Measurements from ENCODE around the gene ZNHIT6.

ZNHIT6 gene

GRCh38 chr1:85621430-85621829 is 86.8 kb downstream of the ZNHIT6 start:
- DNase-seq, result no peak
- TF ChIP-seq POLR2A (IDR thresholded peaks at IDR 0.05; ENCODE audit: low read length) (no peak), GATA1 (IDR thresholded peaks at IDR 0.05; ENCODE audit: low read depth, low read length) (no peak)

GRCh38 chr1:85617633-85618100 is 90.6 kb downstream of the ZNHIT6 start:
- no peak for DNase-seq
- TF ChIP-seq POLR2A (IDR thresholded peaks at IDR 0.05; ENCODE audit: low read length) (no peak), GATA1 (IDR thresholded peaks at IDR 0.05; ENCODE audit: low read depth, low read length) (no peak)

- no peak for TF ChIP-seq GATA1 (IDR thresholded peaks at IDR 0.05; ENCODE audit: low read depth, low read length)
- DNase-seq, result no peak
Measured at GRCh38 chr1:85616736-85617135, 91.5 kb downstream of the ZNHIT6 start.

GRCh38 chr1:85616364-85616705 is 91.9 kb downstream of the ZNHIT6 start:
- no peak for DNase-seq
- no peak for TF ChIP-seq GATA1 (IDR thresholded peaks at IDR 0.05; ENCODE audit: low read depth, low read length)
- TF ChIP-seq POLR2A (IDR thresholded peaks at IDR 0.05; ENCODE audit: low read length), result no peak

DNA sequence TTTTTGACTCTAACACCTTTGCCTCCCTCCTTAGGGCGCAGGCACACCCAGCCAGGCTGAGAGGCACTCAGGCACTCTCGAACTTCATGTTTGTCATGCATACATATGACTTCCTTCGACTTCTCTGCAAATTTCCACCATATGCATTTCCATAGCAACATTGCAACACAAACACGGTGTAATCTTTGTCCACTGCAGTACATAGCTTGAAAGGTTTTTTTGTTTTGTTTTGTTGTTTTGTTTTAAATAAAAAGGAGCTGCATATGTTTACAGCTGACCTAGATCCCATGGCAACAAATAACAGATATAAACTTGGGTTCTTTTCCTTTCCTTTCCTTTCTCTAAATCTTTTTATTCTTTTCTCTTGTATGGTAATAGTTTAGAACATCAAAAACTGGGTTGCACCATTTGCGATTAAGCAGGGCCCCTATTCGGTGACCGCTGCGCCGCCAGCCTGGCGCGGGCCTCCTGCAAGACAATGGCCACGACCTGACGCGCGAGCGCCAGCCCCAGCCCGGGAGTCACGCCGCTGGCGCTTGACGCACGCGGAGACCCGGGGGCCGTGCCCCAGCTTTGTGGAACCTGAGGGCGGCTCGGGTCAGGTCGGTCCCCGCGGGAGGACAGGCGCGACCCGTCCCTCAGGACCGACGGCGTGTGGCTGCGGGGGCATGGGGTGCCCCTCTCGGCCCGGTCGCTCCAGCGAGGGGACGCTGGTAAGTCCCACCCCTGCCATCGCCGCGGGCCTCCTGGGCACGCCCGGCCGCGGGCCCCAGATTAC is 92.5 kb downstream of the ZNHIT6 start:
- peak in 1 of 2 experiments; percentile 7 for DNase-seq

DNA sequence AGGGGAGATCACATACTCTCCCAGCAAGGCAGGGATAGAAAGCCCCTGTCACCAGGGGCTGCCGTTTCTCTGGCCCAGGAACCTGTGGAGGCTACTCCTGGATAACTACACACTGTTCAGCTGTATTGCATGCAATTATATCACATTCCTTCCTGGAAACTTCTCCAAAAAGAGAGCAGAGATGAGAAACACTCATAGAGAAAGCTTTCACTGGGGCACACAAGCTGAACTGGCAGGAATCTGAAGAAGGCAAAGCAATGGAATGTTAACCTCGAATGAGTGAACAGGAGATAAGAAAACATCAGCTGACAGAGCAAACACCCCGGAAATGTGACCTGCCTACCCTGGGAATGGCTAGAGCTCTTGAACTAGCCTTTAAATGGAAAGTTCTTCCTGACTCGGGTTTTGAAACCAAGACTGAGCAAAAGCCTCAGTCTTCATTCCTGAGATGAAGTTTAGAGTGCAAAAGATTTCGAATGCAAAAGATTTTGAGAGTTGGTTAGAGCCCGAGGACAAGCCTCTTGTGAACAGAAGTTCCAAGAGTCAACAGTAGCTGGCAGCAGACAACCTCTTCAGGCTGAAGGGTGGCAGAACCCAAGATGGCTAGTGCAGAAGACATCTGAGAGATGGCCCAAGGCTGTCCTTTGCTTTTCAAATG is 95.4 kb downstream of the ZNHIT6 start:
- TF ChIP-seq GATA1 (IDR thresholded peaks at IDR 0.05; ENCODE audit: low read depth, low read length) (no peak), POLR2A (IDR thresholded peaks at IDR 0.05; ENCODE audit: low read length) (no peak)
- DNase-seq, result peak; percentile 6 to 24

More for the DNA sequence above, 92.5 kb downstream of the ZNHIT6 start:
- TF ChIP-seq GATA1 (IDR thresholded peaks at IDR 0.05; ENCODE audit: low read depth, low read length) (no peak), POLR2A (IDR thresholded peaks at IDR 0.05; ENCODE audit: low read length) (no peak)

DNA sequence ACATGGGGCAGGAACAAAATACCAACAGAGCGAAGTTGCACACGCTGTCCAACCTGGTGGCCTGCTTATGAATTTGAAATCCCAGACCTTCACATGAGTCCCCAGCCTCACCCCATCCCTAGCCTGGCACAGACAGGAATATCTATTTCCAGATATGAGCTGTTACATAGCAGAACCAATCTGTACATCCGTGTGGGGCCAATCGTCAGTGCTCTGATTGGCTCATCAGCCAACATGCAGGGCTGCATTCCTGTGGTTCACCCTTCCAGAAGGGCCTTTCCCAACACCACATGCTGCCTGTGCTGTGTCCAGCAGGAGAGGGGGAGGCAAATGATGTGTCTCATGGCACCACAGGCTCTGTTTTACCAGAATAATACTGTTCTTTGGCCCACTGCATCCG is 96.4 kb downstream of the ZNHIT6 start:
- DNase-seq, result no peak
- TF ChIP-seq GATA1 (IDR thresholded peaks at IDR 0.05; ENCODE audit: low read depth, low read length) (no peak), POLR2A (IDR thresholded peaks at IDR 0.05; ENCODE audit: low read length) (no peak)

GRCh38 chr1:85611425-85611824 is 96.8 kb downstream of the ZNHIT6 start:
- no peak for DNase-seq
- no peak for TF ChIP-seq POLR2A (IDR thresholded peaks at IDR 0.05; ENCODE audit: low read length)
- TF ChIP-seq GATA1 (IDR thresholded peaks at IDR 0.05; ENCODE audit: low read depth, low read length), result no peak

GRCh38 chr1:85609976-85610375 is 98.3 kb downstream of the ZNHIT6 start:
- no peak for DNase-seq
- TF ChIP-seq POLR2A (IDR thresholded peaks at IDR 0.05; ENCODE audit: low read length) (no peak), GATA1 (IDR thresholded peaks at IDR 0.05; ENCODE audit: low read depth, low read length) (no peak)

- TF ChIP-seq POLR2A (IDR thresholded peaks at IDR 0.05; ENCODE audit: low read length) (no peak), GATA1 (IDR thresholded peaks at IDR 0.05; ENCODE audit: low read depth, low read length) (no peak)
- DNase-seq, result no peak
Measured at GRCh38 chr1:85608851-85609250, 99.4 kb downstream of the ZNHIT6 start.

DNA sequence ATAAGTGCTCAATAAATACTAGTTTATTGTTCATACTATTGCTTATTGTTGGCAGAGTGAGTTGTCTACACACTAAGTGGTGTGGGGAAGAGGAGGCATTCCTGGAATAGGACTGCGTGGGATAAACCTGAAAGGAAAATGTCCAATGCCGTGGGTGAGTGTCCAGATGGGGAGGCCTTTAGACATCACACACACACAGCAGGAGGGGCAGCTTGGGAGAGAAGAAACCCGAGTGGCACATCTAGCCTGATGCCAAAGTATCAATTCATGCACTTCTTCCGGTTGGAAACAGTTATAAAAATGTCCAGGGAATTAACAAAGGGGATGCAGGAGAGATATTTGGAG is 100.3 kb downstream of the ZNHIT6 start:
- no peak for DNase-seq

GRCh38 chr1:85607126-85607920 is 100.9 kb downstream of the ZNHIT6 start:
- DNase-seq, result no peak
- TF ChIP-seq POLR2A (IDR thresholded peaks at IDR 0.05; ENCODE audit: low read length) (no peak), GATA1 (IDR thresholded peaks at IDR 0.05; ENCODE audit: low read depth, low read length) (no peak)

More for the DNA sequence above, 100.3 kb downstream of the ZNHIT6 start:
- no peak for TF ChIP-seq GATA1 (IDR thresholded peaks at IDR 0.05; ENCODE audit: low read depth, low read length)
- TF ChIP-seq POLR2A (IDR thresholded peaks at IDR 0.05; ENCODE audit: low read length), result no peak

DNA sequence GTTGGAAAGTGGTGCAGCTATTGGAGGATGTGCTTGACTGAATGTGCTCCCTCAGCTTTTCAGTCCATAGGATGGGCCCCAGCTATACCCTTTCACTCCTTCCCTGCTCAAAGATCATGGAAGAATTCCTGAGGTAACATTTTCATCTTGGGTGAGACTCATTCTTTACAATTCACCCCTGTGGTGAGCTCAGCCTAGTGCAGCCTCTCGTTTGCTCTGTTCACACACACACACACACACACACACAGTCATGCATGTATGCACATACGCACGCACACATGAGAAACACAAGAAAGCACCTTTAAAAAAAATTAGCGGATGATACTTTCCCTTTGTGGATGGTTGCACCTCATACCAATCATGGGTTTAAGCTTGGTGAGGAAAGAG is 101.8 kb downstream of the ZNHIT6 start:
- no peak for DNase-seq
- TF ChIP-seq GATA1 (IDR thresholded peaks at IDR 0.05; ENCODE audit: low read depth, low read length), result no peak
- TF ChIP-seq POLR2A (IDR thresholded peaks at IDR 0.05; ENCODE audit: low read length), result no peak

All from erythroblast (primary cell).